ENCODE measurements around the gene ALDOC.

The ALDOC gene

GRCh38 chr17:28576758-28577465 lies at the start of gene ALDOC:
Gene ALDOC (minus strand): TSS chr17:28576895. CDS start chr17:28575532, 1,363 bp downstream.
- Histone ChIP-seq H3K27ac (ENCODE audit: low read length) (no peak within 1 kb of the TSS), H3K4me1 (ENCODE audit: control insufficient read depth, insufficient read depth, low read length) (peaks cover 4% of the 10 kb centered on the region; the same call in 1 of the 2 replicates), H3K9me3 (ENCODE audit: control insufficient read depth, insufficient read depth, low read length) (no peaks in the 10 kb centered on the region), H3K27me3 (ENCODE audit: control insufficient read depth, insufficient read depth, low read length) (no peaks in the 10 kb centered on the region), H3K4me3 (ENCODE audit: low read length) (peak within 1 kb of the TSS; percentile 22; the same call in 1 of the 2 replicates), H3K36me3 (ENCODE audit: control insufficient read depth, insufficient read depth, low read length) (peaks cover 19% of the 10 kb centered on the region; the same call in 1 of the 2 replicates)
- WGBS (ENCODE audit: insufficient coverage, insufficient read length), result no CpG with 5 or more reads among the region's 26 CpGs
- peak; percentile 93 for DNase-seq (ENCODE audit: low read depth, low spot score)

GRCh38 chr17:28624148-28624547 lies 47.5 kb upstream of the ALDOC start:
- Histone ChIP-seq H3K27ac (ENCODE audit: low read length) (no peak overlapping the region), H3K4me3 (ENCODE audit: low read length) (no peak overlapping the region), H3K9me3 (ENCODE audit: control insufficient read depth, insufficient read depth, low read length) (no peaks in the 10 kb centered on the region), H3K27me3 (ENCODE audit: control insufficient read depth, insufficient read depth, low read length) (no peaks in the 10 kb centered on the region), H3K4me1 (ENCODE audit: control insufficient read depth, insufficient read depth, low read length) (no peaks in the 10 kb centered on the region), H3K36me3 (ENCODE audit: control insufficient read depth, insufficient read depth, low read length) (peaks cover 30% of the 10 kb centered on the region)
- WGBS (ENCODE audit: insufficient coverage, insufficient read length), result no CpG with 5 or more reads among the region's 2 CpGs
- no peak for DNase-seq (ENCODE audit: low read depth, low spot score)

DNA sequence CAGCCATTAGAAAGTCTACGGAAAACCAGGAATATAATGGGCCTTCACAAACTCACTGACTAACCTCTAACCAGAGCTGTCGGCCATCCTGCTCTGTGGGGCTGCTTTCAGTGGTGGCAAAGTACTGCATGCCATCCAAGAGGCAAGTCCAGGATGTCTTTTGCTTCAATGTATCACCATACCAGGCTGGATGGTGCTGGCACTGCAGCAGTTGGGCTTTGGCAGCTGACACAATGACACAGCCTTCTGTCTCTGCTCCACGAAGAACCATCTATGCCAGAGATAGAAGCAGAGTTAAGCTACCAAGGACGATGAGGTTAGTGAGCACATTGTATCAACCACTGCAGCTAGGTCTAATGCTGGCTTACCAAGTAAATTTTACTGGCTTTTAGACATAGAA lies 47.0 kb upstream of the ALDOC start:
- H3K27ac ChIP-seq (ENCODE audit: low read length), result no peak overlapping the region
- no peaks in the 10 kb centered on the region for H3K9me3 ChIP-seq (ENCODE audit: control insufficient read depth, insufficient read depth, low read length)
- H3K4me3 ChIP-seq (ENCODE audit: low read length), result no peak overlapping the region
- H3K27me3 ChIP-seq (ENCODE audit: control insufficient read depth, insufficient read depth, low read length), result no peaks in the 10 kb centered on the region
- WGBS (ENCODE audit: insufficient coverage, insufficient read length), result no CpG with 5 or more reads among the region's 4 CpGs
- DNase-seq (ENCODE audit: low read depth, low spot score), result no peak
- H3K36me3 ChIP-seq (ENCODE audit: control insufficient read depth, insufficient read depth, low read length), result peaks cover 33% of the 10 kb centered on the region
- no peaks in the 10 kb centered on the region for H3K4me1 ChIP-seq (ENCODE audit: control insufficient read depth, insufficient read depth, low read length)

- no peaks in the 10 kb centered on the region for H3K4me1 ChIP-seq (ENCODE audit: control insufficient read depth, insufficient read depth, low read length)
- no peaks in the 10 kb centered on the region for H3K9me3 ChIP-seq (ENCODE audit: control insufficient read depth, insufficient read depth, low read length)
- H3K4me3 ChIP-seq (ENCODE audit: low read length), result no peak overlapping the region
- H3K27me3 ChIP-seq (ENCODE audit: control insufficient read depth, insufficient read depth, low read length), result no peaks in the 10 kb centered on the region
- peaks cover 34% of the 10 kb centered on the region for H3K36me3 ChIP-seq (ENCODE audit: control insufficient read depth, insufficient read depth, low read length)
- DNase-seq (ENCODE audit: low read depth, low spot score), result no peak
- WGBS (ENCODE audit: insufficient coverage, insufficient read length), result no CpG with 5 or more reads among the region's 3 CpGs
- H3K27ac ChIP-seq (ENCODE audit: low read length), result no peak overlapping the region
Observed at GRCh38 chr17:28622186-28622585, 45.5 kb upstream of the ALDOC start.

GRCh38 chr17:28620010-28620409 lies 43.3 kb upstream of the ALDOC start:
- H3K36me3 ChIP-seq (ENCODE audit: control insufficient read depth, insufficient read depth, low read length), result peaks cover 43% of the 10 kb centered on the region
- no peak overlapping the region for H3K4me3 ChIP-seq (ENCODE audit: low read length)
- no peaks in the 10 kb centered on the region for H3K4me1 ChIP-seq (ENCODE audit: control insufficient read depth, insufficient read depth, low read length)
- no CpG with 5 or more reads among the region's 2 CpGs for WGBS (ENCODE audit: insufficient coverage, insufficient read length)
- no peak overlapping the region for H3K27ac ChIP-seq (ENCODE audit: low read length)
- no peaks in the 10 kb centered on the region for H3K9me3 ChIP-seq (ENCODE audit: control insufficient read depth, insufficient read depth, low read length)
- no peak for DNase-seq (ENCODE audit: low read depth, low spot score)
- no peaks in the 10 kb centered on the region for H3K27me3 ChIP-seq (ENCODE audit: control insufficient read depth, insufficient read depth, low read length)

GRCh38 chr17:28618464-28618863 lies 41.8 kb upstream of the ALDOC start:
- no peaks in the 10 kb centered on the region for H3K4me1 ChIP-seq (ENCODE audit: control insufficient read depth, insufficient read depth, low read length)
- peaks cover 43% of the 10 kb centered on the region for H3K36me3 ChIP-seq (ENCODE audit: control insufficient read depth, insufficient read depth, low read length)
- no peaks in the 10 kb centered on the region for H3K27me3 ChIP-seq (ENCODE audit: control insufficient read depth, insufficient read depth, low read length)
- no peak overlapping the region for H3K4me3 ChIP-seq (ENCODE audit: low read length)
- no peak for DNase-seq (ENCODE audit: low read depth, low spot score)
- WGBS (ENCODE audit: insufficient coverage, insufficient read length), result no CpG with 5 or more reads among the region's 3 CpGs
- H3K27ac ChIP-seq (ENCODE audit: low read length), result no peak overlapping the region
- no peaks in the 10 kb centered on the region for H3K9me3 ChIP-seq (ENCODE audit: control insufficient read depth, insufficient read depth, low read length)

- Histone ChIP-seq H3K36me3 (ENCODE audit: control insufficient read depth, insufficient read depth, low read length) (peaks cover 49% of the 10 kb centered on the region), H3K4me3 (ENCODE audit: low read length) (no peak overlapping the region), H3K27ac (ENCODE audit: low read length) (no peak overlapping the region), H3K27me3 (ENCODE audit: control insufficient read depth, insufficient read depth, low read length) (no peaks in the 10 kb centered on the region), H3K9me3 (ENCODE audit: control insufficient read depth, insufficient read depth, low read length) (no peaks in the 10 kb centered on the region), H3K4me1 (ENCODE audit: control insufficient read depth, insufficient read depth, low read length) (no peaks in the 10 kb centered on the region)
- no peak for DNase-seq (ENCODE audit: low read depth, low spot score)
- WGBS (ENCODE audit: insufficient coverage, insufficient read length), result no CpG with 5 or more reads among the region's 7 CpGs
Observed at GRCh38 chr17:28616281-28616680, 39.6 kb upstream of the ALDOC start.

DNA sequence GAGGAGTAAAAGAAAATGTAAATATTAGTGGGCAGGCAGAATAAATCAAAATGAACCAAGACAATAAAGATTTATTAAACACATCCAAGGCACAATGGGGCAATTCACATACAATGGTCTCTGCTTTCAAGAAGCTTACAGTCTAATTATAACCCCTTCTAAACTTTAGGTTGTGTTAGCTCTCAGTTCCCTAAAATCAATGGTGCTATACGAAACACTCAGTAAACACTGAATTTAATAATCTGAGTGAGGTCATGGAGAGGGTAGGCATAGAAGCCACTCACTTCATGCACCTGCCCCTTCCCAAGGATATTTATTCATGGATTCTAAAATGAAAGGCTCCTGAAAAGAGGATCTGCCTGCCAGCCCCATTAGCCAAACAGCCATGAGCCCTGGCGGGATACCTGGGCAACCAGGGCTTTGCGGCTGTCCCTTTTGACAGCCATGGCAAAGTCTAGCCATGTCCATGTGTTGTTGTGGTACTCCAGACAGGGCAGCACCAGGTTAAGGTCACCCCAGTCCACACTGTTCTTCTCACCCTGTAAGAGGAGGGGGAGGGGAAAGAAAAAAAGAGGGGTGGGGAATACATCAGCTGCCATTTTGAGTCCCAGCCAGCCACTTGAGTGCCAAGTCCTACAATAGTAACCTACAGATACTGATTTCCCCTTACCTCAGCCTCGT lies 38.7 kb upstream of the ALDOC start:
- Histone ChIP-seq H3K27ac (ENCODE audit: low read length) (no peak overlapping the region), H3K36me3 (ENCODE audit: control insufficient read depth, insufficient read depth, low read length) (peaks cover 44% of the 10 kb centered on the region)
- no CpG with 5 or more reads among the region's 4 CpGs for WGBS (ENCODE audit: insufficient coverage, insufficient read length)

GRCh38 chr17:28613931-28614381 lies 37.3 kb upstream of the ALDOC start, which contains the start of gene RSKR:
Gene RSKR (minus strand): TSS chr17:28614185. CDS start chr17:28614161, 24 bp downstream.
- Histone ChIP-seq H3K36me3 (ENCODE audit: control insufficient read depth, insufficient read depth, low read length) (peaks cover 36% of the 10 kb centered on the region), H3K27ac (ENCODE audit: low read length) (no peak within 1 kb of the TSS), H3K9me3 (ENCODE audit: control insufficient read depth, insufficient read depth, low read length) (no peaks in the 10 kb centered on the region), H3K4me3 (ENCODE audit: low read length) (no peak within 1 kb of the TSS), H3K4me1 (ENCODE audit: control insufficient read depth, insufficient read depth, low read length) (no peaks in the 10 kb centered on the region), H3K27me3 (ENCODE audit: control insufficient read depth, insufficient read depth, low read length) (no peaks in the 10 kb centered on the region)
- DNase-seq (ENCODE audit: low read depth, low spot score), result no peak
- no CpG with 5 or more reads among the region's 5 CpGs for WGBS (ENCODE audit: insufficient coverage, insufficient read length)

More for the DNA sequence above, 38.7 kb upstream of the ALDOC start:
- H3K4me3 ChIP-seq (ENCODE audit: low read length), result no peak overlapping the region
- no peak for DNase-seq (ENCODE audit: low read depth, low spot score)
- no peaks in the 10 kb centered on the region for H3K27me3 ChIP-seq (ENCODE audit: control insufficient read depth, insufficient read depth, low read length)
- H3K4me1 ChIP-seq (ENCODE audit: control insufficient read depth, insufficient read depth, low read length), result no peaks in the 10 kb centered on the region
- H3K9me3 ChIP-seq (ENCODE audit: control insufficient read depth, insufficient read depth, low read length), result no peaks in the 10 kb centered on the region

DNA sequence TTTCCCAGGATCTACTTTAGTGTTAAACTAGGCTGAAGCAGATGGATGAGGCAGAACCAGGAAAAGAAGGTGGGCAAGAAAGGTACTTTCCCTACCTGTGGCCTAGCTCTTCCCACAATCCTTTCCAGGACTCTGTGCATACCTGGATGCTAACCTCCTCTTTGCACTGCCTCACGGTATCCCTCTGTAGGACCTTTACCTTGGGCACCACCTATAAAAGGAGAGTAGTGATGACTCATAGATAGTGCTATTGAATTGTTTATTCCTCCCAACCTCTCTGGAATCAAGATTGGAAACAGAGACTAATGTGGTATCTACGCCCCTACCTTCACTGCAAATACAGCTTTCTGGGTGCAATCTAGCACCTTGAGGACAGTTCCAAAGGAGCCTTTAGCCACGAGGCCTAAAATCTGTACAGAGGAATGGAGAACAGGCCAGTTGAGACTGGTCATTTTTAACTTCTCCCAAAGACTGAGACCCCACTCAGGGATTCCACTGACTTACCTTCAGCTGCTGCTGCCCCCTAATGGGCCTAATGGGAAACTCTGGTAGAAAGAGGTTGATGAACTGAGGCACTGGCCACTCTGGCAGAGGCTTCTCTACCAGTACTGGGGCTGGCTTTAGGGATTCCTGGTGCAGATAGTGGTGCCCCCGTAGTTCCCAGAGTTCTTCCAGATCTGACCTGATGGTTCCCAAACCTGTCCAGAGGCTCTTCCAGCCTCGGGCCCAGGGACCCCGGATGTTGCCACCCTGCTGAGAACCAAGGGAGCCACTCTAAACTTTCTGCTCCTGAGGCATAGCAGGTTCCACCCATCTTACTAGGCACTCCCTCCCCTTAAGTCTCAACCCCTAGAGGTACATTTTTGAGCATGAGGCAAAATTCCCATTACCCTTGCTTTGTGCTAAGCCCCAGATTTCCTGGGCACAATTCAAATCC lies 36.5 kb upstream of the ALDOC start:
- peaks cover 32% of the 10 kb centered on the region for H3K36me3 ChIP-seq (ENCODE audit: control insufficient read depth, insufficient read depth, low read length)
- no peak overlapping the region for H3K27ac ChIP-seq (ENCODE audit: low read length)
- H3K9me3 ChIP-seq (ENCODE audit: control insufficient read depth, insufficient read depth, low read length), result no peaks in the 10 kb centered on the region
- DNase-seq (ENCODE audit: low read depth, low spot score), result no peak
- no peaks in the 10 kb centered on the region for H3K27me3 ChIP-seq (ENCODE audit: control insufficient read depth, insufficient read depth, low read length)
- H3K4me3 ChIP-seq (ENCODE audit: low read length), result no peak overlapping the region
- no peaks in the 10 kb centered on the region for H3K4me1 ChIP-seq (ENCODE audit: control insufficient read depth, insufficient read depth, low read length)
- WGBS (ENCODE audit: insufficient coverage, insufficient read length), result no CpG with 5 or more reads among the region's 6 CpGs

Data from iPS DF 6.9 (cell line).